Naive thymus-derived CD4-positive, alpha-beta T cell (primary cell): Measurements from ENCODE around the gene MYL1. TPM values are rescaled to one million over a fixed set of nuclear protein-coding genes. Genes with fewer than 3 reads are reported as not detected.

Experiments used
- ATAC-seq: fragments of 150-1000 bp; cut with Tn5 transposase; 2 replicates; pipeline ENCODE4 v1.10.0; 2021; ENCODE audit warnings: mild to moderate bottlenecking, moderate library complexity
- CTCF ChIA-PET: fragments of 350-600 bp; sonication (Branson Sonifier 250); formaldehyde crosslinking; loops from one replicate; lab custom pipeline; 2021; ENCODE audit warnings: antibody characterized with exemption; lab: Charles Lee
- POLR2A ChIA-PET: fragments of 350-600 bp; sonication (Branson Sonifier 250); formaldehyde crosslinking; loops from one replicate; lab custom pipeline; 2021; ENCODE audit warnings: antibody characterized with exemption, inconsistent platforms; lab: Charles Lee
- DNase-seq, 9 donors: peaks; one replicate each; pipeline versions ENCODE4 v3.0.0 to v3.0.0-alpha.2; 2020 to 2022; ENCODE audit warnings: mixed read lengths in 1 of 9
- H3K27ac ChIP-seq: one replicate; pipeline ENCODE4 v1.7.0; 2013; ENCODE audit warnings: mild to moderate bottlenecking, low read depth, low read length, moderate library complexity
- H3K27me3 ChIP-seq, 2 donors: one replicate each; pipeline ENCODE4 v1.7.0; 2013; ENCODE audit warnings: low read length in 2 of 2, mild to moderate bottlenecking in 2 of 2, moderate library complexity in 2 of 2; ENCODE audit not compliant: control insufficient read depth in 2 of 2, insufficient read depth in 2 of 2
- H3K36me3 ChIP-seq, 3 experiments: 1 replicate in 2 of 3; 2 replicates in 1 of 3; pipeline ENCODE4 v1.7.0; 2013; ENCODE audit warnings: low read length in 3 of 3, mild to moderate bottlenecking in 3 of 3, moderate library complexity in 1 of 3; ENCODE audit not compliant: insufficient read depth in 3 of 3, control insufficient read depth in 2 of 3
- H3K4me1 ChIP-seq, 2 donors: one replicate each; pipeline ENCODE4 v1.7.0; 2013; ENCODE audit warnings: low read length in 2 of 2, mild to moderate bottlenecking in 2 of 2, moderate library complexity in 1 of 2; ENCODE audit not compliant: control insufficient read depth in 2 of 2, insufficient read depth in 2 of 2
- H3K4me3 ChIP-seq: 2 replicates; pipeline ENCODE4 v1.7.0; 2013; ENCODE audit warnings: mild to moderate bottlenecking, low read length
- H3K9me3 ChIP-seq, 3 experiments: 1 replicate in 2 of 3; 2 replicates in 1 of 3; pipeline ENCODE4 v1.7.0; 2013; ENCODE audit warnings: low read length in 3 of 3; ENCODE audit not compliant: control insufficient read depth in 2 of 3
- H3K27ac Mint-ChIP-seq, 9 donors: one replicate each; pipeline ENCODE4 v1.8.0; 2020 to 2022; ENCODE audit warnings: mixed read lengths in 9 of 9, mild to moderate bottlenecking in 8 of 9, moderate library complexity in 5 of 9, inconsistent platforms in 2 of 9
- H3K27me3 Mint-ChIP-seq, 5 donors: one replicate each; pipeline ENCODE4 v1.8.0; 2021 to 2022; ENCODE audit warnings: mixed read lengths in 5 of 5, mild to moderate bottlenecking in 1 of 5
- H3K36me3 Mint-ChIP-seq, 5 donors: one replicate each; pipeline ENCODE4 v1.8.0; 2020 to 2022; ENCODE audit warnings: mixed read lengths in 5 of 5, mild to moderate bottlenecking in 3 of 5, inconsistent platforms in 1 of 5
- H3K4me1 Mint-ChIP-seq, 7 donors: one replicate each; pipeline ENCODE4 v1.8.0; 2020 to 2022; ENCODE audit warnings: mixed read lengths in 7 of 7, mild to moderate bottlenecking in 3 of 7, inconsistent platforms in 1 of 7
- H3K4me3 Mint-ChIP-seq, 10 donors: one replicate each; pipeline ENCODE4 v1.8.0; 2020 to 2022; ENCODE audit warnings: mild to moderate bottlenecking in 10 of 10, mixed read lengths in 10 of 10, moderate library complexity in 6 of 10, inconsistent platforms in 2 of 10
- H3K9me3 Mint-ChIP-seq, 11 donors: one replicate each; pipeline ENCODE4 v1.8.0; 2020 to 2022; ENCODE audit warnings: mixed read lengths in 11 of 11, mild to moderate bottlenecking in 4 of 11, inconsistent platforms in 1 of 11, moderate library complexity in 1 of 11
- intact Hi-C, 2 donors: fragments of 100-400 bp; cut with micrococcal nuclease; formaldehyde crosslinking; loops; one replicate each; pipeline ENCODE4 v1.15.1; 2023
- polyA plus RNA-seq, 2 donors: library from polyadenylated mRNA; unstranded; fragments of 300-500 nt; fragmentation: Illumina TruSeq; gene quantifications; one replicate each; pipeline ENCODE4 v1.2.3, GENCODE V29; 2021
- total RNA-seq, 6 experiments: library from RNA in 5 of 6; stranded (reverse) in 5 of 6; gene quantifications; 1 replicate in 5 of 6; 2 replicates in 1 of 6; pipeline ENCODE4 v1.2.3 and lab custom pipeline; 2021 to 2026

The MYL1 gene
- total and polyA plus RNA-seq, 7 experiments from 2014 or later, result not detected

DNA sequence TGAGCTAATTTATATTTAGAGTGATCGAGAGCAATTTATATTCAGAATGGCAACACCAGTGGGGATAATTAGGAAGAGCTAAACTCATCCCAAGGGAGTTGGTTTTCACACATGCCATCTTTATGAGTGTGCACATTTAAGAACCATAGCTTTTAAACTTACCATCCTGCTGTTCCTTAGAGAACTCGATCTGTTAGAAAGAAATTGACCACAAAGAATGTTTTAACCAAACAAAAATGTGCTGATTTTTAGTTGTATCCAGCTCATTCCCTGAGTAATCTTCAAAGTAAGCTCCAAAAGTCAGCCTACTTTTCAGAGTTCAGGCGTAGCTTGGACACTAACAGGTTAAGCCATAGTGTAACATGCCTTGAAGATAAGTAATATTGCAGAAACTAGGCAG is 12.6 kb downstream of the MYL1 start:
- ChIA-PET POLR2A (no interaction called here), CTCF (no interaction called here)
- Histone ChIP-seq H3K27ac (no peak overlapping the region), H3K4me1 (no peaks in the 10 kb centered on the region), H3K36me3 (no peaks in the 10 kb centered on the region), H3K4me3 (no peak overlapping the region), H3K9me3 (no peaks in the 10 kb centered on the region), H3K27me3 (no peaks in the 10 kb centered on the region)
- DNase-seq, result no peak
- Mint-ChIP-seq H3K9me3 (peaks cover 0 to 2% (median 0%) of the 10 kb centered on the region in 11 donors), H3K4me1 (no peaks in the 10 kb centered on the region), H3K36me3 (no peaks in the 10 kb centered on the region), H3K27ac (no peak overlapping the region), H3K4me3 (no peak overlapping the region), H3K27me3 (peaks cover 0 to 5% (median 0%) of the 10 kb centered on the region in 5 donors)
- ATAC-seq, result no peak
- intact Hi-C loops, result no loop called here

DNA sequence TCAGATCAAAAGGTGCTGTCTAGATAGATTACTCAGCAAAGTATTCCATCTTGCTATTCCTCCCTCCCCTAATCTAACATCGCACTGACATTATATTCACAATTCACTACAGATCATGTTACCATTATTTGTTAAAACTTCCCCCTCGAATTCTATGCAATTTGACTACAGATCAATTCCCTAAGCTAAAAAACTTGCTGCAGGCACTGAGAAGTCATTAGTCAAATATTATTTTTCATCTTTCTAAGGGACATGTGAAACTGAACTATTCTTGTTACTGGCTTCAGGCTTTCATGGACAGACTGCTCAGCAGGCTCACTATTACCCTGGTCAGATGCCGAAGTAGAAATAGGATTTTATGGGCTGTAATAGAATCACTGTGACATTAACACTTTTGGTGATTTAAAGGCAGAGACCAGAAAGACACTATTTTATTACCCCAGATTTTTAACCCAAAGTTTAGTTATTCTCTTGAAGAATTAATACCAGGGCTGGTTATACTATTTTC is 15.1 kb downstream of the MYL1 start:
- ChIA-PET CTCF (no interaction called here), POLR2A (no interaction called here)
- H3K27me3 Mint-ChIP-seq, result peaks cover 0 to 4% (median 0%) of the 10 kb centered on the region in 5 donors
- H3K27ac Mint-ChIP-seq, result no peak overlapping the region
- Histone ChIP-seq H3K4me1 (no peaks in the 10 kb centered on the region), H3K4me3 (no peak overlapping the region), H3K36me3 (no peaks in the 10 kb centered on the region), H3K27me3 (no peaks in the 10 kb centered on the region), H3K27ac (no peak overlapping the region), H3K9me3 (no peaks in the 10 kb centered on the region)
- no peaks in the 10 kb centered on the region for H3K4me1 Mint-ChIP-seq
- H3K4me3 Mint-ChIP-seq, result no peak overlapping the region
- peaks cover 0 to 2% (median 0%) of the 10 kb centered on the region in 11 donors for H3K9me3 Mint-ChIP-seq
- intact Hi-C loops, result no loop called here
- no peaks in the 10 kb centered on the region for H3K36me3 Mint-ChIP-seq
- no peak for ATAC-seq
- no peak for DNase-seq

GRCh38 chr2:210288408-210288807 is 26.6 kb downstream of the MYL1 start:
- CTCF ChIA-PET, result no interaction called here
- intact Hi-C loops, result no loop called here
- Mint-ChIP-seq H3K27me3 (peaks cover 0 to 11% (median 4%) of the 10 kb centered on the region in 5 donors), H3K4me1 (no peaks in the 10 kb centered on the region), H3K27ac (no peak overlapping the region), H3K9me3 (peaks cover 0 to 10% (median 5%) of the 10 kb centered on the region in 11 donors), H3K4me3 (no peak overlapping the region), H3K36me3 (no peaks in the 10 kb centered on the region)
- DNase-seq (no peak), ATAC-seq (no peak)
- POLR2A ChIA-PET, result no interaction called here
- no peaks in the 10 kb centered on the region for H3K36me3 ChIP-seq
- H3K9me3 ChIP-seq, result no peaks in the 10 kb centered on the region
- H3K4me1 ChIP-seq, result no peaks in the 10 kb centered on the region
- no peaks in the 10 kb centered on the region for H3K27me3 ChIP-seq
- H3K27ac ChIP-seq, result no peak overlapping the region
- H3K4me3 ChIP-seq, result no peak overlapping the region

- intact Hi-C loops, result no loop called here
- H3K9me3 Mint-ChIP-seq, result peaks cover 0 to 16% (median 8%) of the 10 kb centered on the region in 11 donors
- Histone ChIP-seq H3K9me3 (no peaks in the 10 kb centered on the region), H3K27me3 (no peaks in the 10 kb centered on the region), H3K27ac (no peak overlapping the region), H3K36me3 (no peaks in the 10 kb centered on the region), H3K4me3 (no peak overlapping the region), H3K4me1 (no peaks in the 10 kb centered on the region)
- H3K36me3 Mint-ChIP-seq, result no peaks in the 10 kb centered on the region
- DNase-seq (no peak), ATAC-seq (no peak)
- no peak overlapping the region for H3K4me3 Mint-ChIP-seq
- peaks cover 0 to 11% (median 4%) of the 10 kb centered on the region in 5 donors for H3K27me3 Mint-ChIP-seq
- ChIA-PET POLR2A (interaction anchor here (0.6 kb wide), 1 partner anchor 276 kb away, joined by 3 read pairs; no protein-coding TSS in a partner anchor), CTCF (no interaction called here)
- H3K4me1 Mint-ChIP-seq, result no peaks in the 10 kb centered on the region
- H3K27ac Mint-ChIP-seq, result no peak overlapping the region
These were observed 27.7 kb downstream of the MYL1 start for GRCh38 chr2:210287301-210287700.

DNA sequence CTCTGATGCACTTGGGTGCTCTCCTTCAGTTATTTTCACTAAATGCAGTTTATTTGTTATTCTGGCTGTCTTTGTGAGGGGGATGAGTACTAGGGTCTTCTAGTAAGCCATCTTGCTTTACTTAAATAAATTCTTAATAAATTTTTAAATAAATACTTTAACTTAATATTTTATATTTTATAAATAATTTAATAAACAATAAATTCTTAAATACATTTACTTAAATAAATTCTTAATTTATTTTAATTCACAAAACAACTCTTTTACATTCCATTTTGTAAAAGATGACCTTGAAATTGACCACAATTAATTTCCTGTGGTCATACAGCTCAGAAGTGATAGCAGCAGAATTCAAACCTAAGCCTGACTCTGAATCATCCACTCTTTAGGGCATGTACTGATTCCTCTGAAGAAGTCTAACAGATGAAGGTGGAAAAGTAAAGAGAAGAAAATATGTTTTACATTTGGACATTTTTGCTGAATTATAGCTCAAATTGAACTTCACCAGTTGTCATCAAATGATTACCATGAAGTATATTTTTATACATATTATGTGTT is 28.8 kb downstream of the MYL1 start:
- DNase-seq, result no peak
- H3K27me3 ChIP-seq, result no peaks in the 10 kb centered on the region
- ChIA-PET POLR2A (no interaction called here), CTCF (no interaction called here)
- no peaks in the 10 kb centered on the region for H3K36me3 ChIP-seq
- no peaks in the 10 kb centered on the region for H3K36me3 Mint-ChIP-seq
- no peaks in the 10 kb centered on the region for H3K4me1 ChIP-seq
- peaks cover 0 to 22% (median 8%) of the 10 kb centered on the region in 11 donors for H3K9me3 Mint-ChIP-seq
- H3K9me3 ChIP-seq, result no peaks in the 10 kb centered on the region
- no peaks in the 10 kb centered on the region for H3K4me1 Mint-ChIP-seq
- H3K27ac ChIP-seq, result no peak overlapping the region
- peaks cover 0 to 11% (median 4%) of the 10 kb centered on the region in 5 donors for H3K27me3 Mint-ChIP-seq
- no peak overlapping the region for H3K4me3 Mint-ChIP-seq
- intact Hi-C loops, result no loop called here
- no peak for ATAC-seq
- no peak overlapping the region for H3K27ac Mint-ChIP-seq
- H3K4me3 ChIP-seq, result no peak overlapping the region

GRCh38 chr2:210277133-210277532 is 37.8 kb downstream of the MYL1 start:
- no peaks in the 10 kb centered on the region for H3K4me1 ChIP-seq
- H3K36me3 Mint-ChIP-seq, result no peaks in the 10 kb centered on the region
- H3K4me3 Mint-ChIP-seq, result no peak overlapping the region
- no peaks in the 10 kb centered on the region for H3K9me3 ChIP-seq
- DNase-seq, result no peak
- no peak overlapping the region for H3K4me3 ChIP-seq
- no peak overlapping the region for H3K27ac ChIP-seq
- H3K27me3 ChIP-seq, result no peaks in the 10 kb centered on the region
- H3K27me3 Mint-ChIP-seq, result no peaks in the 10 kb centered on the region
- H3K27ac Mint-ChIP-seq, result no peak overlapping the region
- intact Hi-C loops, result no loop called here
- peaks cover 0 to 16% (median 3%) of the 10 kb centered on the region in 11 donors for H3K9me3 Mint-ChIP-seq
- CTCF ChIA-PET, result interaction anchor here (0.6 kb wide), 1 partner anchor 11 kb away, joined by 3 read pairs; no protein-coding TSS in a partner anchor
- no peaks in the 10 kb centered on the region for H3K4me1 Mint-ChIP-seq
- no peaks in the 10 kb centered on the region for H3K36me3 ChIP-seq
- POLR2A ChIA-PET, result no interaction called here
- no peak for ATAC-seq

- H3K9me3 Mint-ChIP-seq, result peaks cover 0 to 2% (median 0%) of the 10 kb centered on the region in 11 donors
- no peaks in the 10 kb centered on the region for H3K27me3 ChIP-seq
- no peak overlapping the region for H3K4me3 ChIP-seq
- H3K9me3 ChIP-seq, result no peaks in the 10 kb centered on the region
- no peak overlapping the region for H3K27ac ChIP-seq
- H3K36me3 Mint-ChIP-seq, result no peaks in the 10 kb centered on the region
- POLR2A ChIA-PET, result no interaction called here
- intact Hi-C loops, result no loop called here
- CTCF ChIA-PET, result no interaction called here
- no peak for ATAC-seq
- no peak for DNase-seq
- no peak overlapping the region for H3K4me3 Mint-ChIP-seq
- no peaks in the 10 kb centered on the region for H3K4me1 ChIP-seq
- no peaks in the 10 kb centered on the region for H3K36me3 ChIP-seq
- no peaks in the 10 kb centered on the region for H3K4me1 Mint-ChIP-seq
- no peak overlapping the region for H3K27ac Mint-ChIP-seq
- H3K27me3 Mint-ChIP-seq, result peaks cover 0 to 8% (median 4%) of the 10 kb centered on the region in 5 donors
These were observed 43.7 kb downstream of the MYL1 start for GRCh38 chr2:210271300-210271699.
